Breast epithelium (tissue), 3 donors: ENCODE results near the gene VSIG2.

Source experiments
- CTCF ChIP-seq, 3 donors: fragments of 450-650 bp; IDR thresholded peaks; one replicate each; pipeline ENCODE4 v1.5.1; 2016 to 2017; ENCODE audit warnings: antibody characterized with exemption in 3 of 3, mild to moderate bottlenecking in 3 of 3, moderate library complexity in 3 of 3
- POLR2A ChIP-seq: fragments of 450-650 bp; IDR thresholded peaks from one replicate; pipeline ENCODE4 v1.6.1; 2016; ENCODE audit warnings: antibody characterized with exemption, mild to moderate bottlenecking, moderate library complexity

- TF ChIP-seq CTCF (IDR thresholded peaks at IDR 0.05) (no peak), POLR2A (no peak)
Measured at GRCh38 chr11:124745270-124745834, 6.7 kb downstream of the VSIG2 start.
